ENCODE measurements around the gene CSTPP1. TPM values are rescaled to one million over a fixed set of nuclear protein-coding genes. Genes with fewer than 3 reads are reported as not detected.

The CSTPP1 gene
- total and polyA plus RNA-seq, 2 of the 4 experiments (the other 2 are of a cell fraction): 22.0 to 35.7 TPM

DNA sequence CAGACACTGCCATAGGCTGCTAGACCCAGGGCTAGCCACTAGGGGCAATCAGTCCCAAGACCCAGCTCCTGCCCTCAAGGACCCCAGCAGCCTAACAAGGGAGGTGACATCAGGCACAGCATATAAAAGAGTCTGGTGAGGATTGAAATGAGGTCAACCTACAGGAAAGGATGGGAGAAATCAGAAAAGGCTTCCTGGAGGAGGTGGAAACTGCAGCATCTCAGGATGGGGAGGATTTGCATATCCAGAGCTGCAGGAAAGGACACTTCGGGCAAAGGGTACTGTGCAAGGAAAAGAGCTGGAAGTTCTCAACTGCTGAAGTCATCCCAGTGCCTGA, 243.1 kb downstream of the CSTPP1 start:
- no CpG with 5 or more reads among the region's 1 CpG for WGBS, 2 experiments (ENCODE audit: extremely low coverage in 2 of 2, insufficient read length in 1 of 2)
- no peak overlapping the region for H3K9ac ChIP-seq (ENCODE audit: low read depth, low read length)
- ChIA-PET CTCF (interaction anchor here (1.0 kb wide), 1 partner anchor 79 kb away, joined by 4 read pairs; no protein-coding TSS in a partner anchor), POLR2A (ENCODE audit: unreplicated experiment) (no interaction called here)
- no peak overlapping the region for H2BK20ac ChIP-seq (ENCODE audit: low read depth, low read length)
- DNase-seq: peak; percentile 35
- H2AK9ac ChIP-seq (replicated peaks; ENCODE audit: low read depth, low read length, poor library complexity): no peak overlapping the region
- no peak overlapping the region for H4K91ac ChIP-seq (ENCODE audit: insufficient read depth, low read depth, low read length)
- no peak overlapping the region for H2AK5ac ChIP-seq (ENCODE audit: low read depth, low read length)
- no peak for ATAC-seq (ENCODE audit: low read depth)
- BruUV-seq (replicated peaks): no TSS peak
- no peaks in the 10 kb centered on the region for H3K9me3 ChIP-seq (ENCODE audit: control insufficient read depth, insufficient read depth, low read length)
- 0 out of 2 replicates have a peak, but pooled peaks cover 3% of the 10 kb centered on the region for H3K9me1 ChIP-seq (ENCODE audit: insufficient read depth, low read length)
- no peak overlapping the region for H3K18ac ChIP-seq (ENCODE audit: low read depth, low read length)
- no peak overlapping the region for H2AFZ ChIP-seq (replicated peaks; ENCODE audit: low read length, poor library complexity)
- H3K4me2 ChIP-seq (ENCODE audit: low read depth, low read length): no peak overlapping the region
- no peak overlapping the region for H4K5ac ChIP-seq (ENCODE audit: low read depth, low read length)
- H3K79me1 ChIP-seq (ENCODE audit: low read depth in 1 of 2, low read length in 2 of 2): peaks cover 3 to 41% of the 10 kb centered on the region in 2 experiments; a peak in 3 of 4 replicates
- H3K23ac ChIP-seq (ENCODE audit: low read depth, low read length): no peak overlapping the region
- H3K4me1 ChIP-seq (ENCODE audit: control insufficient read depth, insufficient read depth, low read length): peaks cover 11% of the 10 kb centered on the region
- TF ChIP-seq BHLHE40 (IDR thresholded peaks at IDR 0.05; ENCODE audit: low read depth, low read length): no peak
- TF ChIP-seq MAZ (IDR thresholded peaks at IDR 0.05; ENCODE audit: borderline replicate concordance, low read depth, low read length): no peak
- no peak for TF ChIP-seq CEBPB (IDR thresholded peaks at IDR 0.05; ENCODE audit: low read depth, low read length)
- no peak for TF ChIP-seq CHD1 (IDR thresholded peaks at IDR 0.05; ENCODE audit: low read depth, low read length)
- TF ChIP-seq NFE2L2 (IDR thresholded peaks at IDR 0.05; ENCODE audit: low read depth, low read length): no peak
- TF ChIP-seq POLR2A (IDR thresholded peaks at IDR 0.05; ENCODE audit: low read depth, low read length): no peak
- no peak for TF ChIP-seq MAFK (IDR thresholded peaks at IDR 0.05; ENCODE audit: low read depth, low read length)
- TF ChIP-seq, protein P1, sequence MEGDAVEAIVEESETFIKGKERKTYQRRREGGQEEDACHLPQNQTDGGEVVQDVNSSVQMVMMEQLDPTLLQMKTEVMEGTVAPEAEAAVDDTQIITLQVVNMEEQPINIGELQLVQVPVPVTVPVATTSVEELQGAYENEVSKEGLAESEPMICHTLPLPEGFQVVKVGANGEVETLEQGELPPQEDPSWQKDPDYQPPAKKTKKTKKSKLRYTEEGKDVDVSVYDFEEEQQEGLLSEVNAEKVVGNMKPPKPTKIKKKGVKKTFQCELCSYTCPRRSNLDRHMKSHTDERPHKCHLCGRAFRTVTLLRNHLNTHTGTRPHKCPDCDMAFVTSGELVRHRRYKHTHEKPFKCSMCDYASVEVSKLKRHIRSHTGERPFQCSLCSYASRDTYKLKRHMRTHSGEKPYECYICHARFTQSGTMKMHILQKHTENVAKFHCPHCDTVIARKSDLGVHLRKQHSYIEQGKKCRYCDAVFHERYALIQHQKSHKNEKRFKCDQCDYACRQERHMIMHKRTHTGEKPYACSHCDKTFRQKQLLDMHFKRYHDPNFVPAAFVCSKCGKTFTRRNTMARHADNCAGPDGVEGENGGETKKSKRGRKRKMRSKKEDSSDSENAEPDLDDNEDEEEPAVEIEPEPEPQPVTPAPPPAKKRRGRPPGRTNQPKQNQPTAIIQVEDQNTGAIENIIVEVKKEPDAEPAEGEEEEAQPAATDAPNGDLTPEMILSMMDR (conservative IDR thresholded peaks at IDR 0.05; ENCODE audit: low read depth, low read length): peak; percentile 56
- TF ChIP-seq MXI1 (IDR thresholded peaks at IDR 0.05; ENCODE audit: borderline replicate concordance, low read depth, low read length): no peak
- TF ChIP-seq RFX5 (IDR thresholded peaks at IDR 0.05; ENCODE audit: low read depth, low read length): no peak
- peak; percentile 61 for TF ChIP-seq RAD21 (IDR thresholded peaks at IDR 0.05; ENCODE audit: low read length)
- TF ChIP-seq SMC3 (IDR thresholded peaks at IDR 0.05; ENCODE audit: low read depth, low read length): peak; percentile 23; the same call in 1 of the 2 replicates
- no peak for TF ChIP-seq USF2 (IDR thresholded peaks at IDR 0.05; ENCODE audit: low read depth, low read length)
- no peak for TF ChIP-seq FOS (IDR thresholded peaks at IDR 0.05; ENCODE audit: low read depth, low read length)
- TF ChIP-seq, protein P2, sequence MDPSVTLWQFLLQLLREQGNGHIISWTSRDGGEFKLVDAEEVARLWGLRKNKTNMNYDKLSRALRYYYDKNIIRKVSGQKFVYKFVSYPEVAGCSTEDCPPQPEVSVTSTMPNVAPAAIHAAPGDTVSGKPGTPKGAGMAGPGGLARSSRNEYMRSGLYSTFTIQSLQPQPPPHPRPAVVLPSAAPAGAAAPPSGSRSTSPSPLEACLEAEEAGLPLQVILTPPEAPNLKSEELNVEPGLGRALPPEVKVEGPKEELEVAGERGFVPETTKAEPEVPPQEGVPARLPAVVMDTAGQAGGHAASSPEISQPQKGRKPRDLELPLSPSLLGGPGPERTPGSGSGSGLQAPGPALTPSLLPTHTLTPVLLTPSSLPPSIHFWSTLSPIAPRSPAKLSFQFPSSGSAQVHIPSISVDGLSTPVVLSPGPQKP (IDR thresholded peaks at IDR 0.05; ENCODE audit: borderline replicate concordance, low read depth, low read length): no peak
- no peak for TF ChIP-seq RCOR1 (IDR thresholded peaks at IDR 0.05; ENCODE audit: insufficient replicate concordance, low read length)
- intact Hi-C loops (cut with micrococcal nuclease) (no loop called here), dilution Hi-C loops (cut with HindIII; ENCODE audit: low sequenced_read_pairs, unreplicated experiment) (no loop called here), in situ Hi-C loops (cut with MboI; ENCODE audit: low sequenced_read_pairs) (loop anchor here (5.0 kb wide), 1 partner anchor 83 kb away; no protein-coding TSS in a partner anchor)
- H3K4ac ChIP-seq (ENCODE audit: low read depth, low read length): no peak overlapping the region
- no peak overlapping the region for H2BK120ac ChIP-seq (ENCODE audit: low read depth, low read length)
- H3K27me3 ChIP-seq (ENCODE audit: control insufficient read depth, insufficient read depth, low read length): no peaks in the 10 kb centered on the region
- H3K56ac ChIP-seq (ENCODE audit: extremely low read depth, insufficient read depth, low read length): no peak overlapping the region
- H4K8ac ChIP-seq (ENCODE audit: low read depth in 2 of 2, low read length in 2 of 2): no peak overlapping the region
- 0 out of 2 replicates have a peak, but pooled peaks cover 10% of the 10 kb centered on the region for H4K20me1 ChIP-seq (ENCODE audit: insufficient read depth, low read length)
- no peak overlapping the region for H3K14ac ChIP-seq (replicated peaks; ENCODE audit: low read depth, low read length)
- peaks cover 28% of the 10 kb centered on the region for H3K36me3 ChIP-seq (ENCODE audit: control insufficient read depth, insufficient read depth, low read length)
- no peak overlapping the region for H2BK5ac ChIP-seq (ENCODE audit: low read depth, low read length, poor library complexity, severe bottlenecking)
- H3K4me3 ChIP-seq (ENCODE audit: insufficient read depth, low read depth, low read length): no peak overlapping the region
- no peak overlapping the region for H3K27ac ChIP-seq (ENCODE audit: insufficient read depth, low read length)
- no peak overlapping the region for H2BK15ac ChIP-seq (ENCODE audit: low read depth, low read length)
